LNCaP clone FGC (cell line): ENCODE results near the gene OLFML2A.
A peak's percentile ranks its signal among the peaks of the same experiment; 100 is the strongest.
"Not testable (repeated sequence)": the region's sequence is repeated elsewhere in the genome, so short reads cannot be mapped to it uniquely, and the experiment has no call there.

Source experiments
- DNase-seq: peaks from one replicate; pipeline ENCODE4 v3.0.0-alpha.2; 2011; ENCODE audit warnings: low read depth
- H3K4me3 ChIP-seq: 2 replicates; pipeline ENCODE4 v1.5.1; 2011; ENCODE audit warnings: mild to moderate bottlenecking, low read depth, low read length, control low read depth
- TF ChIP-seq, protein P1 (sequence below): IDR thresholded peaks from 2 replicates; pipeline ENCODE4 v1.5.1; 2012; ENCODE audit warnings: mild to moderate bottlenecking; ENCODE audit not compliant: control insufficient read depth, insufficient read depth; ENCODE audit errors: extremely low read depth

OLFML2A gene

DNA sequence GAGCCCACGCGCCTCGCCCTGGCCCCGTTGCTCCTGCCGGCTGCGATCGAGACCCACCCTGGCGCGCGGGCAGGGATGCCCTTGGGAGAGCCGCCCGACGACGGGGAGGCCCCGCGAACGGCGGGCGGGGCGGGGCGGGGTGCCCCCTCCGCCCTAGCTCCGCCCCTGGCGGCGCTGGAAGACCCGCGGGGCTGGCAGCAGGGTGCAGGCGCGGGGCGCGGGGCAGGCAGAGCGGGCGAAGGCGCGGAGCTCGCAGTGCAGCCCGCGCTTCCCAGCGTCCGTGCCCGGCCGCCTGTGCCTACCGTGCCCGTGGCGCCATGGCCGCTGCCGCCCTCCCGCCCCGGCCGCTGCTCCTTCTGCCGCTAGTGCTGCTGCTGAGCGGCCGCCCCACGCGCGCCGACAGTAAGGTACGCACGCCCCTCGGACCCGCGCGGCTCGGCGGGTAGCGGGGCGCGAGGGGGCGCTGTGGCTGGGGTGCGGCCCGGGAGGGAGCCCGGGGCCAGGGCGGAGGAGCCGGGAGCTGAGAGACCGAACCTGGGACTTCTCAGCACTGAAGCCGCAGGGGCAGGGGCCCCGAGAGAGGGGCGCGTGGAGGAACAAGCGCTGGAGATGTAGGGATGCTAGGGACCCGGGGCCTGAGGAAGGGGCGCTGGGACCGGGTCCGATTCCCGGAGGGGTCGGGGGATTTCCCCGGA is at the start of gene OLFML2A:
TSS of gene OLFML2A (plus strand) at position 180 of the 695 bp plus-strand sequence. CDS start at position 318, 138 bp downstream.
- DNase-seq, result no peak
- peak within 1 kb of the TSS; percentile 28; the same call in 1 of the 2 replicates for H3K4me3 ChIP-seq
- TF ChIP-seq, protein P1, sequence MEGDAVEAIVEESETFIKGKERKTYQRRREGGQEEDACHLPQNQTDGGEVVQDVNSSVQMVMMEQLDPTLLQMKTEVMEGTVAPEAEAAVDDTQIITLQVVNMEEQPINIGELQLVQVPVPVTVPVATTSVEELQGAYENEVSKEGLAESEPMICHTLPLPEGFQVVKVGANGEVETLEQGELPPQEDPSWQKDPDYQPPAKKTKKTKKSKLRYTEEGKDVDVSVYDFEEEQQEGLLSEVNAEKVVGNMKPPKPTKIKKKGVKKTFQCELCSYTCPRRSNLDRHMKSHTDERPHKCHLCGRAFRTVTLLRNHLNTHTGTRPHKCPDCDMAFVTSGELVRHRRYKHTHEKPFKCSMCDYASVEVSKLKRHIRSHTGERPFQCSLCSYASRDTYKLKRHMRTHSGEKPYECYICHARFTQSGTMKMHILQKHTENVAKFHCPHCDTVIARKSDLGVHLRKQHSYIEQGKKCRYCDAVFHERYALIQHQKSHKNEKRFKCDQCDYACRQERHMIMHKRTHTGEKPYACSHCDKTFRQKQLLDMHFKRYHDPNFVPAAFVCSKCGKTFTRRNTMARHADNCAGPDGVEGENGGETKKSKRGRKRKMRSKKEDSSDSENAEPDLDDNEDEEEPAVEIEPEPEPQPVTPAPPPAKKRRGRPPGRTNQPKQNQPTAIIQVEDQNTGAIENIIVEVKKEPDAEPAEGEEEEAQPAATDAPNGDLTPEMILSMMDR, result peak; percentile 30

DNA sequence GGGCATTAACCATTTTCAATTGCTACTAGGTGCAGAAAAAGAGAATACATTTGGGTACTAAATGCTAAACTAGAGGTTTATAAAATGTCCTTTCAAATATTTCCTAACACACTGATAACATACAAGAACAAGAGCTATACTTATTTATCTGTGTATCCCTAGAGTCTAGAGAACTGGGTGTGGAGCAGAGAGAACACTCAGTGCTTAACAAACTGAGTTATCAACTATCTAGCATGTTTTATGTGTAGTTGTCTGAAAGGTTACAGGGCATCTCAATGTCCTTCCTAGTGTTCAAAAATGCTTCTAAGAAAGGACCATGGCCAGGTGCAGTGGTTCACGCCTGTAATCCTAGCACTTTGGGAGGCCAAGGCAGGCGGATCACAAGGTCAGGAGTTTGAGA is 46.2 kb upstream of the OLFML2A start:
- H3K4me3 ChIP-seq, result no peak overlapping the region
- TF ChIP-seq, protein P1, result no peak
- no peak for DNase-seq

DNA sequence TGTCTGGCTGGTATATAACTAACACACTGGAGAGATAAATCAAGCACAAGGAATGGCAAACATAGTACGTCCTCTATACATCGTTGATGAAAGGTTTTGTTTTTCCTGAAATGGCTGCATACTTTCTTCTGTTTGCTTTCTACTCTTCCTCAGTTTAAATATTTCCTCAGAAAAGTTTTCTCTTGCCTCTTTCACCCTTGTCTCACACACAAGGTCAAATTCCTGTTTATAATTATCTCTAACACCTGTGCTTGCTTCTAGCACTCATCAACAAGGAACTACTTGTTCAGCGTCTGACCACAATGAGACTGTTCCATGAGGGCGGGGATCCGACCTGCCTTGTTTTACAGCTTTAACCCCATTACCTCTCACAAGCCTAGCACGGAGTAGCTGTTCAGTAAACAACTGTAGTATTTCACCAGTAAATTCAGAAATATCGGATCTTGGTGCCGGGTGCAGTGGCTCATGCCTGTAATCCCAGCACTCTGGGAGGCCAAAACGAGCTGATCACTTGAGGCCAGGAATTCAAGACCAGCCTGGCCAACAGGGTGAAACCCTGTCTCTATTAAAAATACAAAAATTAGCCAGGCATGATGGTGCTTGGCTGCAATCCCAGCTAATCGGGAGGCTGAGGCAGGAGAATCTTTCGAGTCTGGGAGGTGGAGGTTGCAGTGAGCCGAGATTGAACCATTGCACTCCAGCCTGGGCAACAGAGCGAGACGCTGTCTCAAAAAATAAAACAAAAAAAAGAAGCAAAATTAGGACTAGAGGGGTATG is 42.8 kb upstream of the OLFML2A start:
- no peak for DNase-seq
- TF ChIP-seq, protein P1, result no peak
- no peak overlapping the region for H3K4me3 ChIP-seq

DNA sequence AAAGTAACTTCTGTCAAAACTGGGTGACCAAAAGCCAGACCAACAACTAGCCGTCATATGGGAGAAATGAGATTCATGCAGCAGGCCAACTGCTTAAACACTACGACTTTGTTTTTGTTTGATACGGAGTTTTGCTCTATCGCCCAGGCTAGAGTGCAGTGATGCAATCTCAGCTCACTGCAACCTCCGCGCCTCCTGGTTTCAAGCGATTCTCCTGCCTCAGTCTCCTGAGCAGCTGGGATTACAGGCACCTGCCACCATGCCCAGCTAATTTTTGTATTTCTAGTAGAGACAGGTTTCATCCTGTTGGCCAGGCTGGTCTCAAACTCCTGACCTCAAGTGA is 42.2 kb upstream of the OLFML2A start:
- not testable (repeated sequence) for H3K4me3 ChIP-seq, DNase-seq

DNA sequence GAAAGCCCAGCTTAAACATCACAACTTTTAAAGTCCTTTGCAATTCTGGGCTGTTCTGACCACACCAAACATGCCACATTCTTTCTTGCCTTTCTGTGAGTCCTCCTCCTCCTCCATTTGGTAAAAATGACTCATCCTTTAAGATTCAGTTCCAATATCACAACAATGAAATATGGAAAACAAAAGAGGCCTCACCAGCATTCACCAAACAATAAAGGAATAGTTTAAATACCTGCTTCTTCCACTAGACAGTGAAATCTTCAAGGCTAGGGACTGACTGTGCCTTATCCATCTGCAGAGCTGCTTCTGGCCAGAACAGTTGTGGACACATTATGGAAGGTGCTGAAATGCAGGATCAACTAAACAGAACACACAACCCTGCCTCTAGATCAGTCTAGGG is 41.8 kb upstream of the OLFML2A start:
- TF ChIP-seq, protein P1, result no peak
- DNase-seq, result no peak

DNA sequence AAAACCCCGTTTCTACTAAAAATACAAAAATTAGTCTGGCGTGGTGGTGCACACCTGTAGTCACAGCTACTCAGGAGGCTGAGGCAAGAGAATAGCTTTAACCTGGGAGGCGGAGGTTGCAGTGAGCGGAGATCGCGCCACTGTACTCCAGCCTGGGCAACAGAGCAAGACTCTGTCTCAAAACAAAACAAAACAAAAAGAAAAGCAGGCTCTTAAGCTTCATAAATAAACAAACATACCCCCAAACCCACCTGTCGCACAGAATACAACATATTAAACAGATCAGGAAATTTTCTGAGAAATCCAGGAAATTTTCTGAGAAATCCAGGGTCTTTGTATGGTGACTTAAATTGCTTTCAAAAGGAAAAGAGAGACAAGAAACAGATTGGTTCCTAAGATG is 38.9 kb upstream of the OLFML2A start:
- not testable (repeated sequence) for H3K4me3 ChIP-seq, DNase-seq

More for the DNA sequence above, 41.8 kb upstream of the OLFML2A start:
- no peak overlapping the region for H3K4me3 ChIP-seq

DNA sequence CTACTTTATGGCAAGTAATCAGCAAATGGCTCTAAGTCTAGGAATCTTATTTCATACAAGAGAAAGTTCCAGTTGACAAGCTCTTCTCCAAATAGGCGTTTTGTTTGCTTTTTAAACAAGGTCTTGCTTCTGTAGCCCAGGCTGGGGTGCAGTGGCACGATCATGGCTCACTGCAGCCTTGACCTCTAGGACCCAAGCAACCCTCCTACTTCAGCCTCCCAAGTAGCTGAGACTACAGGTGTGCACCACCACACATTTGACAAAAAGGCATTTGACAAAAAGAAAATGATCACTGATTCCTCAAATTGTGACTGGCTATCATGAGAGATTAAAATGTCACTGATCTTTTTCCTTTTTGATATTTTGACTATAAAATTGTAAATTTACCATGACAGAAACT is 37.6 kb upstream of the OLFML2A start:
- H3K4me3 ChIP-seq, result no peak overlapping the region
- TF ChIP-seq, protein P1, result no peak
- no peak for DNase-seq

DNA sequence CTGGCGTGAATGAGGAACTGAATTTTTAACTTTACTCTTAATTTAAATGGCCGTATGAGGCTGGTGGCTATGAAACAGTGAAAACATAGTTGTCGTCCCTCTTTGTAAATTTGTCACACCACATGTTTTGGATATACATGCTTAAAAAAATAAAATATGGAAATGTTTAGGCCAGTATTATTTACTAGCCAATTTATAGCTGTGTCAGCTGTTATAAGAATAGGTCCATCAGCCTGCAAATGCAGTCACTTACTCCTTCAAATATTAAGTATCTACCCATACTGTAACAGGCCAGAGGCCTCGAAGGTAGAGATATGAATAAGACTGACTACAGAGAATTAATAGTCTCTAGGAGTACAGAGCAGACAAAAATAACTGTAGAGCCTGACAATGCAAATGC is 35.8 kb upstream of the OLFML2A start:
- no peak overlapping the region for H3K4me3 ChIP-seq
- TF ChIP-seq, protein P1, result no peak
- DNase-seq, result no peak
